ENCODE results near the gene ADGRD1.

Gene ADGRD1

DNA sequence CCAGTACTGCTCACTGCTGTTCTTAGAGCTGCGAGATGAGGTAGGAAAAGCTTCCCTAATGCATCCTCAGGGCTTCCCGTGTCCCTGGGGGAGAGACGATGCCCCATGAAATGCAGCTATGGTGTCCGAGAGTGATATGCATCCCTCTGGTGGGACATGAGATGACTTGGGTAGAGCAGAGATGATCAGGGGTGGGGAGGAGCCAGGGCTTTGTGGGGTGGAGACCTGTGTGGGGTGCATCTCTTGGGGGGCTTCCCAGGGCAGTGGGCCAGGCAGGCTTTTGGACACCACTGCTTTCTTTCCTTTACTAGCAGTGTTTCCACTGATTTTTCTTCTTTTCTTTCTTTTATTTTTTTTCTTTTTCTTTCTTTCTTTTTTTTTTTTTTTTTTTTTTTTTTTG is 147.3 kb downstream of the ADGRD1 start:
- no peak for DNase-seq (ENCODE audit: low read depth in 2 of 2, low spot score in 1 of 2)

DNA sequence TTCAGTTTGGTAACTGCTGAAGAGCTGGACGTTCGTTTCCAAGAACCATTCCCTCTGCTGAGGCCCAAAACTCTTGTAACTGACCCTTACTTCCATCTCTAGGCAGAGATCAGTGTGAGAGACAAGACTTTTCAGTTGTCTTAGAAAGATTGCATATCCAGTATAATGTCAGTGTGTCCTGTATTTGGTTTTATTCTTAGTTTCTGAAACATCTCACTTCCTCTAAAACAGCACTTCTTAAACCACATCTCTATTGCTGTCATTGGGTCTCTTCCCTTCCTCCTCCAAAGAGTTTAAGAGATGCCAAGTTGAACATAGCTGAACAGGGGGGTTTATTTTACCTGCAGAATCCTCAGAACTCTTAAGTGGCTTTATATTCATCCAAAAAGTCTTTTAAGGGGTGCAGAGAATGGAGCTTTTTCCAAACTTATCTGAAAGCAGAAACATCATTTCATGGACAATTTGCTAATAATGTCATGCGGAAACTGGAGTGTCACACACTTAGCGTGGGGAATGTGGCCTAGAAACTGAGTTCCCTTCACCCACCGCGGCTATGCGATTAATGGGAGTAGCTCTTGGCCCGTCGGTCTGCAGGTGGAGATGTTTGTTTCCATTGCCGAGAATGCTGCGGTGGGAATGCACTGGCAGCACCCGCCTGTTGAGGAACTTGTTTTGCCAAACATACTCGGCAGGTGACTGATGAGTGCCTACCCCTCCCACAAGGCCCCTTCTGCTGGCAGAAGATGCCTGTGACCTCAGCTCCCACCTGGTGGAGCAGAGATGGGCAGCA is 148.2 kb downstream of the ADGRD1 start:
- DNase-seq (ENCODE audit: low read depth in 2 of 2, low spot score in 1 of 2), result no peak

DNA sequence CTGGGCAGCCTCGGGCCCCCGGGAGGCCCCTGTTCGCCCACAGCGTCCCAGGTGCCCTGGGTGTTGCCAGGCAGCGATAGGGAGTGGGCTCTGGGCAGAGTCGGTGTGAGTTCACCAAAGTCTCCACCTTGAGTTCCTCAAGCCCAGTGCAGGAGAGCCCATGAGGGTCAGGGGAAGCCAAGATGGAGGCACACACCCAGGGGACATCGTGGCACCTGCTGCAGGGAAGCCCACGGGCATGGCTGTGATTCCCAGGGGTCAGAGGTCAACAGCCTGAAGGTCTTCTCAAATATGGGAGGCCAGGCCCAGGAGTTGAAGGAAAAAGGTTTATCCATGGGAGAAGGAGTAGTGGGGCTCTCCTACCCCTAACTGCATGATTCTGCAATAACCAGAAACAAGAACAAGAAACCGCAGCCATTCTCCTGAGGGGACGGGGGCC is 148.8 kb downstream of the ADGRD1 start:
- no peak for DNase-seq (ENCODE audit: low read depth in 2 of 2, low spot score in 1 of 2)

DNA sequence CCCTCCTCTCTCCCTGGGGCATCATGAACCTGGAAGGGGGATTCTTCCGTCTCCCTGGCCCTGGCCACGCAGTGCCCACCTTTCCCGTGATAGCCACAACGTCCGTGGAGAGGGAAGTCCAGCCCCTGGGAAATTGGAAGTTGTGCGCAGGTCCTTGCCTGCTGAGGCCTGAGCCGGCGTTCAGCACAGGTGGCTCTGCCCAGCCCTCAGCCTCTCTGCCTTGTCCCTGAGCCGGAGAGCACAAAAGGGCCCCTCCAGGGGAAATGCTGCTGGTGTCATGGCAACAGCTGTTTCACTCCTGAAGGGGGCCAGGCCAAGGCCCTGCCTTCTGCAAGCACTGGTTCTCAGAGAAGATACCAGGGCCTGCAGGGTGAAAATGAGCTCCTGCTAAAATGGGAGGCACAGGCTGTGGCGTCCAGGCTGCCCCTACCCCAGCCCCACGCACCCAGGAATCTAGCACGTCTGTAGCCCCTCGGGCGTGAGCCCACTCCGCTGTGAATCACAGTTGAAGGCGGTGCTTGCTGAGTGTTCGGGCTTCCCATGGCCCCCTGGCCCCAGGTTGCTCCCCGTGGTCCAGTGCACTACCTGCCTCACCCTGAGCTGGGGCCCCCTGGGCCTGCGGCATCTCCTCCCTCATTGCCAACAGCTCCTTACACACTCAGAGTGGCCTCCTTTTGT is 149.4 kb downstream of the ADGRD1 start:
- no peak for DNase-seq (ENCODE audit: low read depth in 2 of 2, low spot score in 1 of 2)

DNA sequence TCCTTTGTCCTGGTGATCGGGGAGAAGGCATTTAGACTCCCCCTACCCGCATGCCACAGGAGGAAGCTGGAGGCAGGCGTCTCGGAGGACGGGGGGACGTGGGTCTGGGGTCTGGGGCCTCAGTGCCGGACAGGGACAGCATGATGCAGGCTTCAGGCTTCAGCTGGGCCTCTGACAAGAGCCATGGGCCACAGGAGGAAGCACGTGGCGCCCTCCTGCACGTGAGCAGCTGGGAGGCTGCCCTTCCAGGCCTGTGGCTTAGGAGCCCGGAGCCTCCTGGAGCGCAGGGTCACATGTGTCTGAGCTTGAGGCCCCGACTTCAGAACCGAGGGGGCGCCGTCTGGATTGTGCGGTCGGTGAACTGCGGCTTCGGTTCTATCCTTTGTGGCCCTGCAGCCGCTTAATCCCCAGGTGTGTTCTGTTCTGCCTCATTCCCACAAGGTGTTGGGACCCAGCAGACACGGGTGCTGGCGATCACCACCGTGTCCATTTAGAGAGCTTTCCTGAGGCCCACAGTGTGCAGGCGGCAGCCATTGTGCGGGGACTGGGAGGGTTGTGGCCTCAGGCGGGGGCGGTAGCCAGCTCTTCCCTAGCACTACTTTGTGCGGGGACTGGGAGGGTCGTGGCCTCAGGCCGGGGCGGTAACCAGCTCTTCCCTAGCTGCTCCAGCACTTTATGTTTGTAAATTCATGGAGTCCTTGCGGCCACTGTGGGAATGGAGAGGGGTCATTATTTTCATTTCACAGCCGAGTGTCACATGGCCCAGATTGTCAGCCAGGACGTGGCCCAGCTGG is 150.2 kb downstream of the ADGRD1 start:
- no peak for DNase-seq (ENCODE audit: low read depth in 2 of 2, low spot score in 1 of 2)

DNA sequence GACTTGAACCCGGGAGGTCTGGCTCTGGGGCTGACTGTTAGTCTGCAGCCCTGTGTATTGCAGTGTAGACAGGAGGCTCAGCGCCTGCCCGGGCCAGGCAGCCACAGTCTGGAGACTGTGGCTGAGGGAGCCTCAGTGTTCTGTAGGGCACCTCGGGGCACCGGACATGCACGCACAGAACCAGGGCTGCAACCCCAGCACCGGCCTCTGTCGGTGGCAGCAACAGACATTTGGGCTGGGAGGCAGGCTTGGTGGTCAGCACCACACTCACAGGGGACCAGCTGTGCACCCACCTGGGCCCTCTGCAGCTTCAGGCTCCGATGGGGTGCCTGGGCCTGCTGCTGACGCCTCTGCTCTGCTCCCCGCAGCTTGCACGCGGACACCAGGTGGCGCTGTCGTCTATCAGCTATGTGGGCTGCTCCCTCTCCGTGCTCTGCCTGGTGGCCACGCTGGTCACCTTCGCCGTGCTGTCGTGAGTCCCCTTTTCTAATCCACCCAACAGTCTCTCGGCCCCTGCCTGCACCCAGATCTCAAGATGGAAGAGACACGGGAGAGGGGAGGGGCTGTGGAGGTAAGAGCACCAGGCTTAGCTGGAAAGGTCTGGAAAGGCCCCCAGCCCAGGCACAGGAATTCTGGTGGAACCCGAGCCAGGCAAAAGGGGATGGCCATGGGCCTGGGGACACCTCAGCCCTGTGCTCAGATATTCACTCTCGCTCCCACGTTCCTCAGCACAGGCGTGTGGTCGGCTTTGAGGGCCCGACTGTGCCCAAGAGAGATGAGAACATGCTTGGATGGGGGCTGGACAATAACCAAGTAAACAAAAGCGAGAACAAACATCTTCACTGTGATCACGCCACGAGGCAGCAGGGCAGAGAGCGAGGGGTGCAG is 151.0 kb downstream of the ADGRD1 start:
- peak; percentile 38 to 48 for DNase-seq (ENCODE audit: low read depth in 2 of 2, low spot score in 1 of 2)

DNA sequence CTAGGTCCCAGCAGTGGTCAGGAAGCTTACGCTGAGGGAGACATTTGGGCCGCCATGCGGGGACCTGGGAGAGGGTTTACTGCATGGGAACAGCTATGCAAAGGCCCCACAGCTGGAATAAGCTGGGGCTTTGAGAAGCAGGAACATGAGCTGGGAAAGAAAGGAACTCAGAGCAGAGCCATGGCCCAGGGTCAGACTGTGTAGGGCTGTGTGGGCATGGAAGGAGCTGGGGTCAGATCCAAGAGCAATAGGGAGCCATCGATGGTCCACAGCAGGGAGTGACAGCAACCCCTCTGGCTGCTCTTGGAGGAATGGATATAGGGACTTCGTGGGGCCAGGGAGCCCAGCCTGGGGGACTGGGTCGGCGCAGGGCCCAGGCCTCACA is 151.6 kb downstream of the ADGRD1 start:
- no peak for DNase-seq (ENCODE audit: low read depth in 2 of 2, low spot score in 1 of 2)

DNA sequence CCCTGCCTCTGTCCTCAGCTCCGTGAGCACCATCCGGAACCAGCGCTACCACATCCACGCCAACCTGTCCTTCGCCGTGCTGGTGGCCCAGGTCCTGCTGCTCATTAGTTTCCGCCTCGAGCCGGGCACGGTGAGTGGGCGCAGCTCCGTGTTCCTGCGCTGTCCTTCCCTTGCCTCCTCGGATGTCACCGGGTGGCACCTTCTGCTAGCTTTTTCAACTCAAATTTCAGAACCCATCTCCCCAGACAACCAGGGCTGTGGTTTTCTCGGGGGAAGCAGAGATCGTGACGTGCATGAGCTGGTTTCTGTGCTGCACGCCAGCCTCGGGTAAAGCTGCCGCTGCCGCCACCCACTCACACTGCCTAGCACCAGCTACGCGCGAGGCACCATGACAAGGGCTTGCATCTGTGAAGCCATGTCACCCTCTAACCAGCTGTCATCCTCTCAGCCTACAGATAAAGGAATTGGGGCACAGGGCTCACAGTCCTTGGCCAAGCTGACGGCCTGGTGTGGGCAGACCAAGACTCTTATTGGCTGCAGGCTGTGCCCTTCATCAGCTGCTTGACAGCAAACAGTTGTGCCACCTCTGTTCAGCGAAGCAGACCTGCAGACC is 152.1 kb downstream of the ADGRD1 start:
- DNase-seq (ENCODE audit: low read depth in 2 of 2, low spot score in 1 of 2), result peak; percentile 15 to 40

DNA sequence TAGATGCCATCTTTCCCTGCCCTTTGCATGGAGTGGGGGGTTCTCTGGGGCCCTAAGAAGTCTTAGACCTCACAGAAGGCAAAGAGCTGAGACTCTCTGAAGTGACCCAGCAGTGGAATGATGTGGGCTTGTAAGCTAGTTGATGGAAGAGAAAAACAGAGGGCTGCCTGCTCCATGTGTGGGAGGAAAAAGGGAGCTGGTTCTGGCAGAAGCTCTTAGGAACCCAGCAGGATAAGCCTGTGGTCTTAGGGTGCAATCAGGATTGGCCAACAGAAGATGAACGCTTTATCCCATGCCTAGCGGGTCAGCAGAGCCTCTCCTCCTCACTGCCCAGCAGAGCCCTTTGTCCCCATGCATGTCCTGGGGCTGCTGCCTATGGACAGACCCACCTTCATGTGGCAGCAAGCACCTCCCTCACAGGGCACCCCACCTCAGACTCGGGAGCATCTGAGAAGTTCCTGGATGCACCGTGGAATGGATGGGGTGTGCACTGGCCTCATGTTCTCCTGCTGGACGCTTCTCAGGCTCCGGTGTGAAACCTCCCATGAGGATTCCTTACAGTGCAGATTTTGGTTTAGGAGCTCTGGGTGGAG is 152.7 kb downstream of the ADGRD1 start:
- no peak for DNase-seq (ENCODE audit: low read depth in 2 of 2, low spot score in 1 of 2)

DNA sequence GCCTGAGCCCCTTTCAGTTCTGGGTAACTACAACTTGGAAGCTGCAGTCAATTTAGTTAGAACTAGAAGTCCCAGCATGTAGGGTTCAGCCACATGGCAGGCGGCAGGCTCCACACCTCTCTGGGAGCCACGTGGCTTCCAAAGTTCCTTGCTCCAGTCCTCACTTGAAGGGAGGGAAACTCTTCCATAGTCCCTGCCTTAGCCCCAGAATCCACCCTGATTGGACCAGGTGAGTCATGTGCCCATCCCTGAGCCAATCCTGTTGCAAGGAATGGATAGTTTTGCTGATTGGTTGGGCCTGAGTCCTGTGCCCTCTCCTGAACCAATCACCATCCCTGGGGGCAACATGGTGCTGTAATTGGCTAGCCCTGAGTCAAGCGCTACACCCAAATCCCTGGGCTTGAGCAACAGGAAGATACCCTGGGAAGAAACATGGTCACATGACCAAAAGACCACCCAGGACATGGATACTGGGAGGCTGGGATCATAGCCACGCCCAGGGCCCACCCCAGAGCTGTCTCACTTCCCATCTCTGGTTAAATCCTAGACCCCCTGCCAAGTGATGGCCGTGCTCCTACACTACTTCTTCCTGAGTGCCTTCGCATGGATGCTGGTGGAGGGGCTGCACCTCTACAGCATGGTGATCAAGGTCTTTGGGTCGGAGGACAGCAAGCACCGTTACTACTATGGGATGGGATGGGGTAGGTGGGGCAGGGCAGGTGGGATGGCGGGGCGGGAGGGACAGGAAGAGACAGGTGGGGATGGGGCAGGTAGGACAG is 154.7 kb downstream of the ADGRD1 start:
- no peak for DNase-seq (ENCODE audit: low read depth in 2 of 2, low spot score in 1 of 2)

DNA sequence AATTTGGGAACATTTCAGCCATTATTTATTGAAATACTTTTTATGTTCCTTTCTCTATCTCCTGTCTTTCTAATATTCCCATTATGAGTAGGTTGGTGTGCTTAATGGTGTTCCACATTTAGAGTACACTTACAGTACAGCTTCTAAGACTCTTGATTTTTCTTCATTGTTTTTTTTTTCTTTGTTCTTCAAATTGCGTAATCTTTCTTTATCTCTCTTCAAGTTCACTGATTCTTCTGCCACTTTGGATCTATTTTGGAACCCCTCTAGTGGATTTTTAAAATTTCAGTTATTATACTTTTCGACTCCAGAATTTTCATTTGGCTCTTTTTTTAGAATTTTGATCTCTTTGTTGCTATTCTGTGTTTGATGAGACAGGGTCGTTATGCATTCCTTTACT is 157.7 kb downstream of the ADGRD1 start:
- DNase-seq (ENCODE audit: low read depth in 2 of 2, low spot score in 1 of 2), result no peak

DNA sequence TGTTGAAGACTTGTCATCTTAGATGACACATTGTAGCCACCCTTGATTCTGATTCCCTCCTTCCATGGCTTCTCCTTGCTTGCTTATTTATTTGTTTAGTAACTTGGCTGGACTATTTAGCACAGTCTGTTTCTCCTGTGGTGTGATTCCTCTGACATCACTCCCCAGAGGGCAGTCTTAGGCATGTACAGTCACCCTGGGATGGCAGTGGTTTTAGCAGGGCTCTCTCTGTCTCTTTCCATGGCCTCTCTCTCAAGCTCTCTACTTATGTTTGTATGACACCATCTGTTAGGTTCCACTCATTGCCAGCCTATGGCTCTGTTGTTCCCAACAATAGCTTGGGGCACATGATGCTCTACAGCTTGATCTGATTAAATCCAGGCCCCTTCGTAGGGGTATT is 158.3 kb downstream of the ADGRD1 start:
- DNase-seq (ENCODE audit: low read depth in 2 of 2, low spot score in 1 of 2), result no peak

DNA sequence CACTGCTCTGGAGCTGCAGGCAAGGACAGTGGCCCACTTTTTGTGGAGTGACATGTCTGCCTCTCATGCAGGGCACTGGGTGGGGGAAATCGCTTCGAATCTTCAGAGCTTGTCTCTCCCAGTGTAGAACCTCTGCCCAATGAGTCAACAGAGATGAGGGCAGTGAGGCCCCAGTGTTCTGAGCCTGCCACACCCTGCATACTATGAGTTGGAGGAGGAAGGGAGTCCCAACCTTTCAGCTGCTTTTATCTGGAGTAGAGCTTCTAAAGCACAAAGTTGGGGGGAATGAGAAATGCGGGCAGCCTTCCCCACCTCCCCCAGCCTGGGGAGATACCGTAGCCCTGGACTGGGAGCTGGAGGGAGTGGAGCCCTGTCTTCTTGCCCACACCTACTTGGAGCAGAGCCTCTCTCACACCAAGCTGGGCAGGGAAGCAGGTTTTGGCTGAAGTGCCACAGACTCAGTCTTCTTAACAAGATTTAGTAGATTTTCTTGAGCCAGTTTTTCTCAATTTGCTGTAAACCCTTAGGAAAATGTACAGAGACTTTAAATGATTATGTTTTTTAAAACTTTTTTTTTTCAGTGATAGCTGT is 159.1 kb downstream of the ADGRD1 start:
- no peak for DNase-seq (ENCODE audit: low read depth in 2 of 2, low spot score in 1 of 2)

DNA sequence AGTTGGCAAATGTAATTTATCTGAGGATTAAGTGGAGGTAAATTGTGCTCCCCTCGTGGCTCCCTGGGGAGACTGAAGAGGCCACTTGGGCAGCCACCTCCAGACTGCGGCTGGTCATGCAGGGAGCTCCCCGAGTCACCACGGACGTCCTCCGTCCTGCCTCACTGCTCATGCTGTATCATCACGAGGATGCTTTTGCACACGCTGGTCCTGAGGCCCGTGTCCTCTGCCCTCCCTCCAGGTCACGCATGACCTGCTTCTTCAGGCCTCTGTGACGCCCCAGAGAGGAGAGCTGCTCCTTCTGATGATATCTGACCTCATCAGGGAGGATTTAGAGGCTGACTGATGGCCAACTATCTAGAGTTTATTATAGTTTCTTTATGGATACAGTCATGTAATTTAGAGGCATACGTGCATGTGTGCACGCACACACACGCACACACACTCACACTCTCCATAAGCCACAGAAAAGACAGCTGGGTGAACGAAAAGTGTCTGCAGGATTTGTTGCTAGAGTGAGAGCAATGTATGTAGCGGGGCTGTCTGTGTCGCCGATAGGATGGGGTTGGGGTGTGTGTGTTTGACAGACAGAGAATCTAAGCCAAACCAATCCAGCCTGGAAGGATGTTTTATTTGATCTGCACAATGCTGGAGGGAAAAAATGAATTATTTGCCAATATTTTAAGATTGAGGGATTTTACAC is 160.0 kb downstream of the ADGRD1 start:
- no peak for DNase-seq (ENCODE audit: low read depth in 2 of 2, low spot score in 1 of 2)

DNA sequence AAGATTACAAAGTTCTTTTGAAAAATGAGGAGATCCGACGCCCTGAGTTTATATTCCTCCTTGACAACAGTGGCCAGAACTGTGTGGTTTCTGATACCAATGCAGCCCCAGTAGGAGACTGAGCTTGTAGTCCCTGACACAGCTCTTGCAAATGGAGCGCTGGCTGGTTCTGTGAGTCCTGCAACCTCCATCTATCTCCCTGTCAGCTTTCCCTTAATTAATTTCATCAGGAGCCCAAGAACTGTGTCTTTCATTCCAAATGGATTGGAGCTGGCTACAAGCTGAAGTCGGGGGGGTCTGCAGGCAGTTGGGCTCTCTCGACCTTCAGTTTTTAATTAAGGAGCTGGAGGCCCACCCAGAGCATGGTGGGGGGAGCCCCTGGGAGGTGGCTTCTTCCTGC is 160.6 kb downstream of the ADGRD1 start:
- DNase-seq (ENCODE audit: low read depth in 2 of 2, low spot score in 1 of 2), result no peak

DNA sequence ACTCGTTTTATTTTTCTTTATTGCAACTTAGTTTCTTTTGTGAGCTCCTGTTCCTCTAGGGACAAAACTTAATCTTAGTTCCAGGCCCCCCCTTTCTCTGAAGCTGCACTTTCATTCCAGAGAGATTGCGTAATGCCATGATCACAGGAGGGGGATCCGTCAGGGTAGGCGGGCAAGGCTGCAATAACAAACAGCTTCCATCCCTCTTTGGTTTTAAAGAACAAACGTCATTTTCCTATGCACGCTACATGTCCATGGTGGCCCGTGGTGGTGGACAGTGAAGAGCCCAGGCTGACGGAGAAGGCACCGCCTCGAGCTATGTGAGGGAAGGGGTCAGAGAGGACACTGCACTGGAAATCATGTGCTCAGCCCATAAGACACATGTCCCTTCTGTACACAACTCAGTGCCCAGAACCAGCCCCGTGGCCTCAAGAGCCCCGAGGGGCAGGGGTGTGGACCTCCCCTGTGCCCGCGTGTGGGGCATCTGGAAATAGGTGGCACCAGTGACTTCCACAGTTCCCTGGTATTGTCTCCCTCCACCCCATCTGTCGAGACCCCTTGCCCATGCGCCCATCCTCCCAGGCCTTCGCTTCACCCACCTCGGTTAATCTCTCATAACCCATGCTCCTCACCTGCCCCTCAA is 161.4 kb downstream of the ADGRD1 start:
- DNase-seq (ENCODE audit: low read depth in 2 of 2, low spot score in 1 of 2), result no peak

DNA sequence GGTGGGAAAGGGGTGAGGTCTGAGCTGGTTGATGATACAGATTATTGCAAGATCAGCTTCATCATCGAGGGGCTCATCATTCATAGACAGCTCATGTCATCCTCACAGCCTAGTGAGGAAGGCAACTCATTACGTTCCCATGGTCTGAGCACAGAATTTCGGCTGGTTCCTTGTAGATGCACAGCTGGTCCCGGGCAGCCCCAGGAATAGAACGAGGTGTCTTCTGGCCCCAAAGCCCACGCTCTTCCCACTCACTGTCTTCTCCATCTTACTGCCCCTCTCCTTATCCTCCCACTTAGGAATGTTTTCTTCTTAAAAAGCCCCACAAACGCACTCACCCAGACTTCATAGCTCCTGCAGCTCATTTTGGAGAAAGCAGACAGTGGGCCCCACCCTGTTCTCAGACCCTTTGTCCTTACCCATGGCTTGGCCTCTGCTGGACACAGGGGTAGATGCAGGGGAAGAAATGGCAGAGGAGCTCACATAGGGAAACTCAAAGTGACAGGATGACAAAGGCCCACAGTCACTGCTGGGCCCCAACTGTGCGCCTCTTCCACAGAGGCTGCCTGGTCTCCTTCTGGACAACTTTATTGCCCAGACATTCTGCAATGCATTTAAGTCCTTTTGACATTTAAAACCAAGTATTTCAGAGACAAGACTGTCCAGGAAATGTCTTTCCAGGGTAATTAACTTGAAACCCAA is 162.2 kb downstream of the ADGRD1 start:
- no peak for DNase-seq (ENCODE audit: low read depth in 2 of 2, low spot score in 1 of 2)
